ENCODE results near the gene DEFB132. TPM values are rescaled to one million over a fixed set of nuclear protein-coding genes. Genes with fewer than 3 reads are reported as not detected.

Gene DEFB132
- total and polyA plus RNA-seq, 2 of the 13 experiments (the other 11 are each of a cell fraction or from before 2014, with no cell fraction given) = not detected

- TF ChIP-seq EHMT2 (IDR thresholded peaks at IDR 0.05; ENCODE audit: borderline replicate concordance, low read depth, low read length) (no peak), TAF1 (CRISPR knock-in tag; IDR thresholded peaks at IDR 0.05) (peak; percentile 64; the same call in 1 of the 2 replicates), CBX1 (IDR thresholded peaks at IDR 0.05; ENCODE audit: low read depth) (peak; percentile 69), ETS1 (CRISPR knock-in tag; IDR thresholded peaks at IDR 0.05) (no peak), HCFC1 (IDR thresholded peaks at IDR 0.05; ENCODE audit: low read depth, low read length) (no peak), CCAR2 (optimal IDR thresholded peaks at IDR 0.05; ENCODE audit: low read depth, low read length) (peak; percentile 76), HDAC1 (CRISPR knock-in tag; IDR thresholded peaks at IDR 0.05) (peak; percentile 69), HOXA7 (CRISPR knock-in tag; IDR thresholded peaks at IDR 0.05) (no peak), DZIP1 (CRISPR knock-in tag; IDR thresholded peaks at IDR 0.05) (no peak), TCF12 (IDR thresholded peaks at IDR 0.05) (no peak), TCF12 (CRISPR knock-in tag; IDR thresholded peaks at IDR 0.05) (no peak), PHF8 (CRISPR knock-in tag; IDR thresholded peaks at IDR 0.05) (peak; percentile 86), ZNF501 (CRISPR knock-in tag; IDR thresholded peaks at IDR 0.05) (peak; percentile 60), YEATS4 (CRISPR knock-in tag; IDR thresholded peaks at IDR 0.05; ENCODE audit: borderline replicate concordance) (no peak), LRRFIP1 (CRISPR knock-in tag; conservative IDR thresholded peaks at IDR 0.05) (no peak), NCOR1 (IDR thresholded peaks at IDR 0.05; ENCODE audit: borderline replicate concordance, low read length) (no peak), TEAD2 (CRISPR knock-in tag; IDR thresholded peaks at IDR 0.05) (no peak), ZNF782 (CRISPR knock-in tag; IDR thresholded peaks at IDR 0.05; ENCODE audit: borderline replicate concordance) (no peak), ZMAT5 (CRISPR knock-in tag; IDR thresholded peaks at IDR 0.05; ENCODE audit: borderline replicate concordance, low read depth) (no peak), HHEX (CRISPR knock-in tag; IDR thresholded peaks at IDR 0.05) (peak; percentile 30; the same call in 1 of the 2 replicates), STAT6 (CRISPR knock-in tag; IDR thresholded peaks at IDR 0.05; ENCODE audit: borderline replicate concordance) (peak; percentile 41; the same call in 1 of the 2 replicates)
Measured at GRCh38 chr20:290084-290831, 32.7 kb downstream of the DEFB132 start, which contains the start of gene C20orf96 (continued).

Measured in HepG2 (cell line).